BE2C (cell line): Measurements from ENCODE around the gene LRMDA.

Experiments
- DNase-seq: peaks from one replicate; pipeline ENCODE4 v3.0.0-alpha.2; 2020
- H3K27me3 ChIP-seq: fragments of 250-450 bp; sonication (Bioruptor Pico); 2 replicates; pipeline ENCODE4 v1.5.1; 2020; ENCODE audit warnings: mild to moderate bottlenecking
- H3K36me3 ChIP-seq: fragments of 250-450 bp; sonication (Bioruptor Pico); 2 replicates; pipeline ENCODE4 v1.5.1; 2020; ENCODE audit warnings: mild to moderate bottlenecking
- H3K4me1 ChIP-seq: fragments of 250-450 bp; sonication (Bioruptor Pico); 2 replicates; pipeline ENCODE4 v1.5.1; 2020
- H3K4me3 ChIP-seq: 2 replicates; pipeline ENCODE4 v1.5.1; 2011; ENCODE audit warnings: low read depth, low read length
- H3K9me3 ChIP-seq: fragments of 250-450 bp; sonication (Bioruptor Pico); 2 replicates; pipeline ENCODE4 v1.5.1; 2020
- CTCF ChIP-seq: IDR thresholded peaks from 2 replicates; pipeline ENCODE4 v1.5.1; 2012; ENCODE audit warnings: mild to moderate bottlenecking, low read depth, low read length

LRMDA gene

GRCh38 chr10:76265441-76266113, 834.2 kb downstream of the LRMDA start:
- no peak overlapping the region for H3K4me3 ChIP-seq
- H3K9me3 ChIP-seq = no peaks in the 10 kb centered on the region
- TF ChIP-seq CTCF = no peak
- H3K27me3 ChIP-seq = no peaks in the 10 kb centered on the region
- DNase-seq = no peak
- no peaks in the 10 kb centered on the region for H3K4me1 ChIP-seq
- no peaks in the 10 kb centered on the region for H3K36me3 ChIP-seq

GRCh38 chr10:76268530-76268929, 837.1 kb downstream of the LRMDA start:
- Histone ChIP-seq H3K9me3 (no peaks in the 10 kb centered on the region), H3K36me3 (no peaks in the 10 kb centered on the region), H3K4me3 (no peak overlapping the region), H3K27me3 (no peaks in the 10 kb centered on the region), H3K4me1 (no peaks in the 10 kb centered on the region)
- DNase-seq = no peak
- TF ChIP-seq CTCF = no peak

- no peak for TF ChIP-seq CTCF
- Histone ChIP-seq H3K36me3 (no peaks in the 10 kb centered on the region), H3K4me3 (no peak overlapping the region), H3K9me3 (no peaks in the 10 kb centered on the region), H3K27me3 (no peaks in the 10 kb centered on the region), H3K4me1 (no peaks in the 10 kb centered on the region)
- no peak for DNase-seq
Measured at GRCh38 chr10:76268954-76269353, 837.5 kb downstream of the LRMDA start.

- H3K9me3 ChIP-seq = no peaks in the 10 kb centered on the region
- no peak overlapping the region for H3K4me3 ChIP-seq
- H3K4me1 ChIP-seq = no peaks in the 10 kb centered on the region
- no peak for DNase-seq
- H3K27me3 ChIP-seq = no peaks in the 10 kb centered on the region
- no peak for TF ChIP-seq CTCF
- no peaks in the 10 kb centered on the region for H3K36me3 ChIP-seq
Measured at GRCh38 chr10:76270464-76270863, 839.0 kb downstream of the LRMDA start.

GRCh38 chr10:76274933-76275332, 843.5 kb downstream of the LRMDA start:
- DNase-seq = no peak
- Histone ChIP-seq H3K4me1 (no peaks in the 10 kb centered on the region), H3K4me3 (no peak overlapping the region), H3K9me3 (no peaks in the 10 kb centered on the region), H3K36me3 (no peaks in the 10 kb centered on the region), H3K27me3 (peaks cover 7% of the 10 kb centered on the region; the same call in 1 of the 2 replicates)
- TF ChIP-seq CTCF = no peak

- Histone ChIP-seq H3K4me3 (no peak overlapping the region), H3K9me3 (no peaks in the 10 kb centered on the region), H3K27me3 (peaks cover 16% of the 10 kb centered on the region), H3K36me3 (no peaks in the 10 kb centered on the region), H3K4me1 (peaks cover 4% of the 10 kb centered on the region)
- no peak for DNase-seq
- no peak for TF ChIP-seq CTCF
Measured at GRCh38 chr10:76278811-76279460, 847.5 kb downstream of the LRMDA start.
